GM10266 (cell line): ENCODE data around the gene AKAP1.

Experiments used
- DNase-seq: peaks from one replicate; pipeline ENCODE4 v3.0.0; 2012; ENCODE audit errors: extremely low spot score
- CTCF ChIP-seq: IDR thresholded peaks from 2 replicates; pipeline ENCODE4 v1.5.1; 2012; ENCODE audit warnings: mild to moderate bottlenecking, low read depth; ENCODE audit not compliant: control insufficient read depth, insufficient read depth; ENCODE audit errors: missing control alignments

AKAP1 gene

GRCh38 chr17:57115377-57115776, 30.3 kb downstream of the AKAP1 start:
- TF ChIP-seq CTCF, result no peak
- no peak for DNase-seq

- DNase-seq, result no peak
- no peak for TF ChIP-seq CTCF
Observed at GRCh38 chr17:57115916-57116315, 30.9 kb downstream of the AKAP1 start.

- TF ChIP-seq CTCF, result no peak
- DNase-seq, result no peak
Observed at GRCh38 chr17:57117798-57118197, 32.8 kb downstream of the AKAP1 start.

- no peak for DNase-seq
- TF ChIP-seq CTCF, result no peak
Observed at GRCh38 chr17:57120814-57121213, 35.8 kb downstream of the AKAP1 start.

GRCh38 chr17:57121308-57122042, 36.4 kb downstream of the AKAP1 start:
- peak; percentile 39 for TF ChIP-seq CTCF
- DNase-seq, result no peak

GRCh38 chr17:57124053-57124452, 39.0 kb downstream of the AKAP1 start:
- DNase-seq, result no peak
- no peak for TF ChIP-seq CTCF

GRCh38 chr17:57125406-57125805, 40.4 kb downstream of the AKAP1 start:
- TF ChIP-seq CTCF, result no peak
- no peak for DNase-seq
